WERI-Rb-1 (cell line): ENCODE results near the gene FRMPD1.

ENCODE experiments used
- DNase-seq: peaks from one replicate; pipeline ENCODE4 v3.0.0-alpha.2; 2020
- H3K27ac ChIP-seq: fragments of 250-450 bp; sonication (Bioruptor Pico); 2 replicates; pipeline ENCODE4 v1.5.1; 2020; ENCODE audit warnings: mild to moderate bottlenecking, moderate library complexity
- H3K27me3 ChIP-seq: fragments of 250-450 bp; sonication (Bioruptor Pico); 2 replicates; pipeline ENCODE4 v1.5.1; 2021; ENCODE audit warnings: mild to moderate bottlenecking, low read depth, moderate library complexity; ENCODE audit not compliant: insufficient read depth, severe bottlenecking
- H3K36me3 ChIP-seq: fragments of 250-450 bp; sonication (Bioruptor Pico); 2 replicates; pipeline ENCODE4 v1.5.1; 2020; ENCODE audit warnings: mild to moderate bottlenecking, moderate library complexity
- H3K4me3 ChIP-seq: 2 replicates; pipeline ENCODE4 v1.5.1; 2011; ENCODE audit warnings: low read depth, mild to moderate bottlenecking, control low read depth, low read length
- H3K9me3 ChIP-seq: fragments of 250-450 bp; sonication (Bioruptor Pico); 2 replicates; pipeline ENCODE4 v1.5.1; 2021; ENCODE audit warnings: mild to moderate bottlenecking, moderate library complexity; ENCODE audit not compliant: severe bottlenecking
- TF ChIP-seq, protein P1 (sequence below): IDR thresholded peaks from 2 replicates; pipeline ENCODE4 v1.5.1; 2011; ENCODE audit warnings: low read depth, mild to moderate bottlenecking, control low read depth, inconsistent platforms, low read length

Gene FRMPD1

DNA sequence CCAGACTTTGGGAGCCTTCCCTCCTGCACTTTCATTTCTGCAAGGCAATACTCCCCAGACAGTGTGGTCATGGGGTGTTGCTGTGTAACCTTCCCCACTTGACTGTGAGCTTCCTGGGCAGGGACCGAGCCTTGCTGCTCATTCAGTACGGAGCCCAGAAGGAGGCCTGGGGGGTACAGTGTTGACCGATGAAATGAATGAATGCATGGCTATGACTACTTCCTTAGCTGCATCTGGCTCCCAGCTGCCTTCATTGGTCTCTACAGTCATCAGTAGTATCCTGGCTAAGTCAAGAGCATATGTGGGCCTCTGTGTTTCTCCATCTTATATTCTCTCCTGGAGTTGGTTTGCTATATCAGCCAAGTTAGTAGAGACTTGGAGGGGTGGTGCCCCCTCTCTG, 9.9 kb downstream of the FRMPD1 start:
- Histone ChIP-seq H3K27me3 (no peaks in the 10 kb centered on the region), H3K36me3 (no peaks in the 10 kb centered on the region), H3K27ac (no peak overlapping the region), H3K4me3 (no peak overlapping the region), H3K9me3 (no peaks in the 10 kb centered on the region)
- no peak for DNase-seq
- TF ChIP-seq, protein P1, sequence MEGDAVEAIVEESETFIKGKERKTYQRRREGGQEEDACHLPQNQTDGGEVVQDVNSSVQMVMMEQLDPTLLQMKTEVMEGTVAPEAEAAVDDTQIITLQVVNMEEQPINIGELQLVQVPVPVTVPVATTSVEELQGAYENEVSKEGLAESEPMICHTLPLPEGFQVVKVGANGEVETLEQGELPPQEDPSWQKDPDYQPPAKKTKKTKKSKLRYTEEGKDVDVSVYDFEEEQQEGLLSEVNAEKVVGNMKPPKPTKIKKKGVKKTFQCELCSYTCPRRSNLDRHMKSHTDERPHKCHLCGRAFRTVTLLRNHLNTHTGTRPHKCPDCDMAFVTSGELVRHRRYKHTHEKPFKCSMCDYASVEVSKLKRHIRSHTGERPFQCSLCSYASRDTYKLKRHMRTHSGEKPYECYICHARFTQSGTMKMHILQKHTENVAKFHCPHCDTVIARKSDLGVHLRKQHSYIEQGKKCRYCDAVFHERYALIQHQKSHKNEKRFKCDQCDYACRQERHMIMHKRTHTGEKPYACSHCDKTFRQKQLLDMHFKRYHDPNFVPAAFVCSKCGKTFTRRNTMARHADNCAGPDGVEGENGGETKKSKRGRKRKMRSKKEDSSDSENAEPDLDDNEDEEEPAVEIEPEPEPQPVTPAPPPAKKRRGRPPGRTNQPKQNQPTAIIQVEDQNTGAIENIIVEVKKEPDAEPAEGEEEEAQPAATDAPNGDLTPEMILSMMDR: no peak

DNA sequence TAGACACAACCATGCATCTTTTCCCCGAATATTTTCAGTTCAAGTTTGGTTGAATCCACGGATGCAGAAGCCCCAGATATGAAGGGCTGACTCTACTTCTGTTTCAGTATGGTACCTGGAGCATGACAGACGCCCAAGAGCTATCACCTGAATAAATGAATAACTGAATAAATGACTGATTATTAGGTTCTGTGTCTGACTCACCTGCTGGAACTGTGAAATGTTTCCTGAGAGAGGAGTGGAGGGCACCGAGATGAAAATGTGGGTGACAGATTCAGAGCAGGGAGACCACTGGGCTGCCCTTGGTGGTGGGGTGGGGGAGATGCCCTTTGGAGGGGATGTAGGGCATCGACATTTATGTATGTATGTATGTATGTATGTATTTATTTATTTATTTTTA, 13.2 kb downstream of the FRMPD1 start:
- no peak for DNase-seq
- Histone ChIP-seq H3K27ac (no peak overlapping the region), H3K36me3 (no peaks in the 10 kb centered on the region), H3K9me3 (no peaks in the 10 kb centered on the region), H3K4me3 (no peak overlapping the region), H3K27me3 (no peaks in the 10 kb centered on the region)
- TF ChIP-seq, protein P1: no peak

DNA sequence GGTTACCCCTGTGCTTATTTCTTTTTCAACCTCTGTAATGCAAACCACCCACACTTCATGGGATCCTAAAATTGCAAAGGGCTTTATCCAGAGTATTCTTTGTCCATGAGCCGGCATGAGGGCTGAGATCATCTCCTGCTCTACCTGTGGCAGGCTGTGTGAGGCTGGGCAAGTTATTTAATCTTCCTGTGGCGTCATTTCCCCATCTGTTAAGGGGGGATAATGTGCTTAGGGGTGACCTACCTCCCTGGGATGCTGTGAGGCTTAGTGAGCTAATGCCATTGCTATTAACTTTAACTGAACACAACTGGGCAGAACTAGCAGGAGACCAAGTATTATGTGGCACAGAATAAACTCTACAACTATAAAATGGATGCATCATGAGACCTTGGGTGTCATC, 17.0 kb downstream of the FRMPD1 start:
- H3K9me3 ChIP-seq: no peaks in the 10 kb centered on the region
- peak overlapping the region; percentile 93 for H3K27ac ChIP-seq
- H3K27me3 ChIP-seq: no peaks in the 10 kb centered on the region
- TF ChIP-seq, protein P1: no peak
- peaks cover 4% of the 10 kb centered on the region for H3K36me3 ChIP-seq
- peak overlapping the region; percentile 45 for H3K4me3 ChIP-seq
- peak; percentile 90 for DNase-seq

DNA sequence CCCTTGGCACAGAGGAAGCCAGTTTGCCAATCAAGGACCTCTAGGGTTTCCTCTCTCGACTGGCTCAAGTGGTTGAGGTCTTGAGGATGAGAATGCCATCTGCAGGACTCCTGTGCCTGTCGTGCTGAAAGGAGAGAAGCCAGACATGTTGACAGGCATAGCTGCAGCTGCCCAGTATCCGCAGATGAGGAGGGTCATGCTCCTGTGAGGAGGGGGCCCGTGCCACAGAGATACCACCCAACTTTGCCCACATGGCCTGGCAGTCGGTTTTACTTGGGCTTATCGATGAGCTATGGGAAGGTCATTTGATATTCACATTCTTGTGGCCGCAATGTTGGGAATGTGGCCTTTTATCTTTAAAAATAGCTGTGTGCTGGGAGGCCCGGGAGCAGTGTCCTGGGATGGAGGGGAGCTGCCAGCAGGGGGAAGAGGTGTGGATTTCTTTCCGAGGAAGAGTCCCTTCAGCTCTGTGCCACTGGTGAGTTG, 17.4 kb downstream of the FRMPD1 start:
- peak; percentile 70 for DNase-seq
- Histone ChIP-seq H3K9me3 (no peaks in the 10 kb centered on the region), H3K4me3 (peak overlapping the region; percentile 45), H3K27ac (peak overlapping the region; percentile 93), H3K27me3 (no peaks in the 10 kb centered on the region), H3K36me3 (peaks cover 4% of the 10 kb centered on the region)
- TF ChIP-seq, protein P1: peak; percentile 55

DNA sequence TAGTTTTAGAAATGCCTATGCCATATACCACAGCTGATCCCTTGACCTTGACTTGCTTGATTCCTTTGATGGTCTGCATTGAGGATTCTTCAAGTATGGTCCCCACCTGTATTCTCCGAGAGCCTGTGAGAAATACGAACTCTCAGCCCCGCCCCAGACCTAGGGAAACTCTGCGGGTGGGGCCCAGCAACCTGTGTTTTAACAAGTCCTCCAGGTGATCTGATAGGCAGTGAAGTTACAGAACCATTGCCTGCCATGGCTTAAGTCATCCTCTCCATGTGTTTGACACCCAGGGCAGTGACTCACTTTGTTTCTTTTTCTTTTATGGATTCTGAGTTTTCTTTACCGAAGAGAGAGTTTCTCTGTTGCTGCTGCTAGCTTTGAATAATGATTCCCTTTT, 18.5 kb downstream of the FRMPD1 start:
- DNase-seq: peak; percentile 34
- peaks cover 4% of the 10 kb centered on the region for H3K36me3 ChIP-seq
- TF ChIP-seq, protein P1: no peak

DNA sequence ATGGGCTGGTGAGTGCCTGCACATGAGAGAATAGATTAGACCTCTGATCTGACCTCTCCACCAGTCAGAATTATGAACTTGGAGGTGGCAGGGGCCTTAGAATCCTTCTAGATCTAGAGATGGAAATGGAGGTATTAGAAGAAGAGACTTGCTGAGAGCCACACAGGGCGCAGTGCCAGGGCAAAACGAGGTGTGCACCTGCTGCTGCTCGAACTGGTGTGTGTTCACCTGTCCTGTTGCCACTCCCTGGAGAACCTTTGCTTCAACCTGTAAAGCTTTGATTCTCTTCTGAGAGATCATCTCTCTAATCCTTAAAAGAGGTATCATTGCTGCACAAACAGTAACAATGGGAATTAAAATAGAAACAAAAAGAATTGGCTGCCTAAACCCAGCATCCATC, 24.9 kb downstream of the FRMPD1 start:
- H3K9me3 ChIP-seq: no peaks in the 10 kb centered on the region

More for the DNA sequence above, 18.5 kb downstream of the FRMPD1 start:
- H3K4me3 ChIP-seq: peak overlapping the region; percentile 45
- peak overlapping the region; percentile 93 for H3K27ac ChIP-seq
- H3K27me3 ChIP-seq: no peaks in the 10 kb centered on the region
- no peaks in the 10 kb centered on the region for H3K9me3 ChIP-seq

More for the DNA sequence above, 24.9 kb downstream of the FRMPD1 start:
- Histone ChIP-seq H3K27me3 (no peaks in the 10 kb centered on the region), H3K27ac (peak overlapping the region; percentile 38; the same call in 1 of the 2 replicates), H3K4me3 (no peak overlapping the region), H3K36me3 (peaks cover 4% of the 10 kb centered on the region)
- TF ChIP-seq, protein P1: no peak
- no peak for DNase-seq
